ENCODE data around the gene IGF2BP2.

GRCh38 chr3:185843126-185843525, 18.3 kb upstream of the IGF2BP2 start:
- TF ChIP-seq PHF8 (IDR thresholded peaks at IDR 0.05; ENCODE audit: borderline replicate concordance, low read depth) (no peak), CTCF (IDR thresholded peaks at IDR 0.05) (no peak), USF2 (IDR thresholded peaks at IDR 0.05) (no peak), TP53 (CRISPR knock-in tag; IDR thresholded peaks at IDR 0.05) (no peak), POLR2A (IDR thresholded peaks at IDR 0.05; ENCODE audit: low read length) (no peak), MYC (IDR thresholded peaks at IDR 0.05; ENCODE audit: borderline replicate concordance, low read length) (no peak), SREBF2 (IDR thresholded peaks at IDR 0.05) (no peak), MAZ (IDR thresholded peaks at IDR 0.05; ENCODE audit: borderline replicate concordance, low read depth, low read length) (no peak), RAD21 (conservative IDR thresholded peaks at IDR 0.05 in 1 of 2, IDR thresholded peaks at IDR 0.05 in 1 of 2) (no peak), EP300 (IDR thresholded peaks at IDR 0.05) (no peak), CEBPB (IDR thresholded peaks at IDR 0.05) (no peak)

Measured in A549 (cell line).